ENCODE results near the gene RRAS. TPM values are rescaled to one million over a fixed set of nuclear protein-coding genes. Genes with fewer than 3 reads are reported as not detected.

The RRAS gene
- total and polyA plus RNA-seq, 7 donors, result 79.8 to 139 (median 126) TPM

DNA sequence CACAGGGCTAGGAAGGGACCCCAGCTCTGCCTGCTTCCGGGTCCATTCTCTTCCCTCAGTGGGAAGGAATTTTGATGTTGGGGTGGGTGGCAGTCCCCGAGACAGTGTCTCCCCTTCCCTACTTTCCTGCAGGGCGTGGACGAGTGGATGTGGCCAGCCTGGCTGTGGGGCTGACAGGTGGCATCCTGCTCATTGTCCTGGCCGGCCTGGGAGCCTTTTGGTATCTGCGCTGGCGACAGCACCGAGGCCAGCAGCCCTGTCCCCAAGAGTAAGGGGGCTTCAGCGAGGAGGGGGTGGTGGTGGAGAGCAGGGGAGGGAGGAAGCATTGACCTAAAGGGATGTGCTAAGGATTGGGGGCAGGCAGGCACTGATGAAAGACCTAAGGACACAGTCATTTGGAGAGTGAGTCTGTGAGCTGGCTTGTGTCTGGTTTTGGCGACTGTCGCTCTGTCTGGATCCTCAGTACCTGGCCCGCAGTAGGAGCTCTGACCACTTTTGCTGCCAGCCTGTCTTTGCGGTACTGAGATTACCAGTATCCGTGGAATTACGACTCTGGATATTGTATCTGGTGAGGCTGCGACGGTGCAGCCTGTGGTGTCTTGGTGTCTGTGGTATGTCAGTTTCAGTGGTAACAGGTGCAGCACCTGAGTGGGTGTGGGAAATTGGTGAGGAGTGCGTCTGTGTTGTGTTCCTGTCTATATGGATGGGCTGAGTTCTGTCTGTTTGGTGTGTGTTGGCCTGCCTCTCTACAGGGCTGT, 51.4 kb downstream of the RRAS start:
- no peaks in the 10 kb centered on the region for H3K36me3 ChIP-seq
- TF ChIP-seq POLR2A (IDR thresholded peaks at IDR 0.05) (no peak), EP300 (IDR thresholded peaks at IDR 0.05) (no peak), POLR2AphosphoS5 (IDR thresholded peaks at IDR 0.05) (no peak)
- TF ChIP-seq, protein P1, sequence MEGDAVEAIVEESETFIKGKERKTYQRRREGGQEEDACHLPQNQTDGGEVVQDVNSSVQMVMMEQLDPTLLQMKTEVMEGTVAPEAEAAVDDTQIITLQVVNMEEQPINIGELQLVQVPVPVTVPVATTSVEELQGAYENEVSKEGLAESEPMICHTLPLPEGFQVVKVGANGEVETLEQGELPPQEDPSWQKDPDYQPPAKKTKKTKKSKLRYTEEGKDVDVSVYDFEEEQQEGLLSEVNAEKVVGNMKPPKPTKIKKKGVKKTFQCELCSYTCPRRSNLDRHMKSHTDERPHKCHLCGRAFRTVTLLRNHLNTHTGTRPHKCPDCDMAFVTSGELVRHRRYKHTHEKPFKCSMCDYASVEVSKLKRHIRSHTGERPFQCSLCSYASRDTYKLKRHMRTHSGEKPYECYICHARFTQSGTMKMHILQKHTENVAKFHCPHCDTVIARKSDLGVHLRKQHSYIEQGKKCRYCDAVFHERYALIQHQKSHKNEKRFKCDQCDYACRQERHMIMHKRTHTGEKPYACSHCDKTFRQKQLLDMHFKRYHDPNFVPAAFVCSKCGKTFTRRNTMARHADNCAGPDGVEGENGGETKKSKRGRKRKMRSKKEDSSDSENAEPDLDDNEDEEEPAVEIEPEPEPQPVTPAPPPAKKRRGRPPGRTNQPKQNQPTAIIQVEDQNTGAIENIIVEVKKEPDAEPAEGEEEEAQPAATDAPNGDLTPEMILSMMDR (IDR thresholded peaks at IDR 0.05), result no peak
- H3K4me1 ChIP-seq, result peaks cover 0 to 28% (median 16%) of the 10 kb centered on the region in 4 donors
- intact Hi-C loops (cut with DNase I), result no loop called here
- WGBS, 2 donors, result 80 to 88% methylated on average over 18 of the region's 18 CpGs
- no peaks in the 10 kb centered on the region for H3K9me3 ChIP-seq
- DNase-seq, result no peak
- no peaks in the 10 kb centered on the region for H3K27me3 ChIP-seq
- H3K27ac ChIP-seq, result no peak overlapping the region
- H3K4me3 ChIP-seq, result no peak overlapping the region

DNA sequence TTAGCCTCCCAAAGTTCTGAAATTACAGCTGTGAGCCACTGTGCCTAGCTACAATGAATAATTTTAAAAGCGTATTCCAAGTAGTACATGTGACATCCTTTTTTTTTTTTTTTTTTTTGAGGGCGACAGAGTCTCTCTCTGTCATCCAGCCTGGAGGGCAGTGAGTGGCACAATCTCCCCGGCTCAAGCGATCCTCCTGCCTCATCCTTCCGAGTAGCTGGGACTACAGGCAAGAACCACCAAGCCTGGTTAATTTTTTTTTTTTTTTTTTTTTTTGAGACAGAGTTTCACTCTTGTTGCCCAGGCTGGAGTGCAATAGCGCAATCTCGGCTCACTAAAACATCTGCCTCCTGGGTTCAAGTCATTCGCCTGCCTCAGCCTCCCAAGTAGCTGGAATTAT, 52.7 kb downstream of the RRAS start:
- peaks cover 0 to 16% (median 3%) of the 10 kb centered on the region in 4 donors for H3K4me1 ChIP-seq
- WGBS, 2 donors, result 91 to 96% methylated on average over 8 of the region's 8 CpGs
- intact Hi-C loops (cut with DNase I), result no loop called here
- no peak overlapping the region for H3K27ac ChIP-seq
- H3K9me3 ChIP-seq, result no peaks in the 10 kb centered on the region
- H3K36me3 ChIP-seq, result no peaks in the 10 kb centered on the region
- TF ChIP-seq EP300 (IDR thresholded peaks at IDR 0.05), result no peak
- TF ChIP-seq POLR2A (IDR thresholded peaks at IDR 0.05), result no peak
- no peak for TF ChIP-seq POLR2AphosphoS5 (IDR thresholded peaks at IDR 0.05)
- TF ChIP-seq, protein P1 (IDR thresholded peaks at IDR 0.05), result no peak
- DNase-seq, result no peak
- H3K4me3 ChIP-seq, result no peak overlapping the region
- H3K27me3 ChIP-seq, result no peaks in the 10 kb centered on the region

Small RNA genes within 50 kb of the gene (small RNA-seq; reads per million reads assigned to genes)
- gene MIR5088, result 0.06 to 0.58 (median 0.11) reads per million in 3 donors

Other genes starting within 250 kb of the RRAS start
- gene PTH2, start 216.7 kb downstream of the RRAS start, total RNA-seq, result not detected
- gene PTH2, start 216.7 kb downstream of the RRAS start, polyA plus RNA-seq, result not detected
- not detected for gene GFY, start 214.8 kb downstream of the RRAS start, total RNA-seq
- not detected for gene GFY, start 214.8 kb downstream of the RRAS start, polyA plus RNA-seq
- gene SLC17A7, start 198.6 kb downstream of the RRAS start, total RNA-seq, result 1 to 10 TPM in 1 of 4 donors, under 1 TPM in 2, not detected in 1; 0.28 to 1.4 (median 0.82) TPM
- gene SLC17A7, start 198.6 kb downstream of the RRAS start, polyA plus RNA-seq, result 1 to 10 TPM in 1 of 3 donors, under 1 TPM in 2; 0.23 to 1.8 (median 0.41) TPM
- gene PIH1D1, start 188.3 kb downstream of the RRAS start, total RNA-seq, result 10 to 100 TPM; 62.9 to 99.6 (median 81.4) TPM
- 100 to 1,000 TPM in 1 of 3 donors, 10 to 100 TPM in 2; 63.6 to 105 (median 65.5) TPM for gene PIH1D1, start 188.3 kb downstream of the RRAS start, polyA plus RNA-seq
- 10 to 100 TPM; 14.1 to 25.3 (median 18.1) TPM for gene ALDH16A1, start 186.9 kb downstream of the RRAS start, total RNA-seq
- 10 to 100 TPM; 14.3 to 44.2 (median 18.0) TPM for gene ALDH16A1, start 186.9 kb downstream of the RRAS start, polyA plus RNA-seq
- gene FLT3LG, start 165.9 kb downstream of the RRAS start, total RNA-seq, result 10 to 100 TPM in 1 of 4 donors, 1 to 10 TPM in 3; 4.6 to 11.1 (median 6.1) TPM
- 10 to 100 TPM in 2 of 3 donors, 1 to 10 TPM in 1; 2.1 to 18.6 (median 14.9) TPM for gene FLT3LG, start 165.9 kb downstream of the RRAS start, polyA plus RNA-seq
- gene RPL13A, start 152.5 kb downstream of the RRAS start, total RNA-seq, result 1,000 to 10,000 TPM; 2,552 to 5,599 (median 4,191) TPM
- 1,000 to 10,000 TPM; 4,070 to 6,094 (median 4,207) TPM for gene RPL13A, start 152.5 kb downstream of the RRAS start, polyA plus RNA-seq
- 1,000 to 10,000 TPM; 3,843 to 9,166 (median 6,008) TPM for gene RPS11, start 143.7 kb downstream of the RRAS start, total RNA-seq
- gene RPS11, start 143.7 kb downstream of the RRAS start, polyA plus RNA-seq, result 1,000 to 10,000 TPM; 4,449 to 8,009 (median 5,043) TPM
- 100 to 1,000 TPM; 164 to 203 (median 178) TPM for gene FCGRT, start 127.5 kb downstream of the RRAS start, total RNA-seq
- 100 to 1,000 TPM; 222 to 317 (median 243) TPM for gene FCGRT, start 127.5 kb downstream of the RRAS start, polyA plus RNA-seq
- gene RCN3, start 112.1 kb downstream of the RRAS start, total RNA-seq, result 10 to 100 TPM; 14.5 to 43.8 (median 20.6) TPM
- gene RCN3, start 112.1 kb downstream of the RRAS start, polyA plus RNA-seq, result 10 to 100 TPM; 13.6 to 28.2 (median 21.6) TPM
- gene NOSIP, start 59.6 kb downstream of the RRAS start, total RNA-seq, result 10 to 100 TPM; 47.6 to 67.8 (median 62.3) TPM
- gene NOSIP, start 59.6 kb downstream of the RRAS start, polyA plus RNA-seq, result 100 to 1,000 TPM in 2 of 3 donors, 10 to 100 TPM in 1; 96.1 to 123 (median 113) TPM
- under 1 TPM in 1 of 4 donors, not detected in 3; 0.71 TPM for gene PRRG2, start 58.8 kb downstream of the RRAS start, total RNA-seq
- gene PRRG2, start 58.8 kb downstream of the RRAS start, polyA plus RNA-seq, result 10 to 100 TPM in 2 of 3 donors, 1 to 10 TPM in 1; 7.2 to 18.9 (median 18.3) TPM
- gene PRR12, start 49.0 kb downstream of the RRAS start, total RNA-seq, result 10 to 100 TPM in 1 of 4 donors, 1 to 10 TPM in 3; 5.4 to 16.1 (median 6.1) TPM
- gene PRR12, start 49.0 kb downstream of the RRAS start, polyA plus RNA-seq, result 10 to 100 TPM in 1 of 3 donors, 1 to 10 TPM in 2; 3.0 to 20.4 (median 4.2) TPM
- gene SCAF1, start 2.1 kb upstream of the RRAS start, total RNA-seq, result 10 to 100 TPM; 10.9 to 21.3 (median 12.5) TPM
- gene SCAF1, start 2.1 kb upstream of the RRAS start, polyA plus RNA-seq, result 10 to 100 TPM in 2 of 3 donors, 1 to 10 TPM in 1; 9.0 to 30.8 (median 16.0) TPM
- gene IRF3, start 25.7 kb upstream of the RRAS start, total RNA-seq, result 10 to 100 TPM; 28.2 to 59.1 (median 32.6) TPM
- gene IRF3, start 25.7 kb upstream of the RRAS start, polyA plus RNA-seq, result 100 to 1,000 TPM in 1 of 3 donors, 10 to 100 TPM in 2; 50.9 to 125 (median 64.9) TPM
- gene BCL2L12, start 25.8 kb upstream of the RRAS start, total RNA-seq, result 1 to 10 TPM; 4.6 to 9.2 (median 6.5) TPM
- 10 to 100 TPM in 2 of 3 donors, 1 to 10 TPM in 1; 9.0 to 43.6 (median 10.2) TPM for gene BCL2L12, start 25.8 kb upstream of the RRAS start, polyA plus RNA-seq
- 100 to 1,000 TPM; 106 to 175 (median 160) TPM for gene PRMT1, start 37.1 kb upstream of the RRAS start, total RNA-seq
- gene PRMT1, start 37.1 kb upstream of the RRAS start, polyA plus RNA-seq, result 100 to 1,000 TPM in 2 of 3 donors, 10 to 100 TPM in 1; 84.1 to 172 (median 101) TPM
- gene ADM5, start 49.5 kb upstream of the RRAS start, total RNA-seq, result 1 to 10 TPM in 3 of 4 donors, under 1 TPM in 1; 0.49 to 1.7 (median 1.5) TPM
- 1 to 10 TPM in 1 of 3 donors, not detected in 2; 3.1 TPM for gene ADM5, start 49.5 kb upstream of the RRAS start, polyA plus RNA-seq
- gene CPT1C, start 51.0 kb upstream of the RRAS start, total RNA-seq, result 10 to 100 TPM in 1 of 4 donors, 1 to 10 TPM in 3; 3.6 to 28.5 (median 4.3) TPM
- 1 to 10 TPM in 2 of 3 donors, under 1 TPM in 1; 0.69 to 4.2 (median 2.4) TPM for gene CPT1C, start 51.0 kb upstream of the RRAS start, polyA plus RNA-seq
- under 1 TPM in 1 of 4 donors, not detected in 3; 0.83 TPM for gene TSKS, start 123.2 kb upstream of the RRAS start, total RNA-seq
- 1 to 10 TPM in 1 of 3 donors, under 1 TPM in 1, not detected in 1; 0.36 to 1.2 TPM for gene TSKS, start 123.2 kb upstream of the RRAS start, polyA plus RNA-seq
- gene AP2A1, start 126.9 kb upstream of the RRAS start, total RNA-seq, result 10 to 100 TPM; 48.5 to 81.1 (median 52.0) TPM
- 10 to 100 TPM; 33.0 to 77.4 (median 40.9) TPM for gene AP2A1, start 126.9 kb upstream of the RRAS start, polyA plus RNA-seq
- 10 to 100 TPM; 21.0 to 32.9 (median 23.1) TPM for gene FUZ, start 173.1 kb upstream of the RRAS start, total RNA-seq
- gene FUZ, start 173.1 kb upstream of the RRAS start, polyA plus RNA-seq, result 10 to 100 TPM in 2 of 3 donors, 1 to 10 TPM in 1; 7.4 to 17.4 (median 16.3) TPM
- gene MED25, start 178.1 kb upstream of the RRAS start, total RNA-seq, result 10 to 100 TPM; 17.8 to 45.4 (median 22.4) TPM
- 10 to 100 TPM; 18.0 to 43.5 (median 30.1) TPM for gene MED25, start 178.1 kb upstream of the RRAS start, polyA plus RNA-seq
- 100 to 1,000 TPM in 1 of 4 donors, 10 to 100 TPM in 3; 52.2 to 105 (median 68.1) TPM for gene PTOV1, start 211.0 kb upstream of the RRAS start, total RNA-seq
- 10 to 100 TPM; 54.8 to 79.7 (median 62.5) TPM for gene PTOV1, start 211.0 kb upstream of the RRAS start, polyA plus RNA-seq
- gene PNKP, start 227.4 kb upstream of the RRAS start, total RNA-seq, result 10 to 100 TPM; 28.2 to 44.0 (median 33.9) TPM
- gene PNKP, start 227.4 kb upstream of the RRAS start, polyA plus RNA-seq, result 10 to 100 TPM; 27.0 to 88.8 (median 34.0) TPM
- gene AKT1S1, start 237.2 kb upstream of the RRAS start, total RNA-seq, result 10 to 100 TPM; 13.6 to 16.1 (median 14.6) TPM
- gene AKT1S1, start 237.2 kb upstream of the RRAS start, polyA plus RNA-seq, result 10 to 100 TPM; 30.3 to 55.9 (median 33.6) TPM
- 10 to 100 TPM; 25.0 to 41.0 (median 26.6) TPM for gene TBC1D17, start 237.6 kb upstream of the RRAS start, total RNA-seq
- 10 to 100 TPM; 13.4 to 29.5 (median 22.8) TPM for gene TBC1D17, start 237.6 kb upstream of the RRAS start, polyA plus RNA-seq

Data from sigmoid colon (tissue), 7 donors.